Dermis microvascular lymphatic vessel endothelial cell (primary cell): ENCODE results near the gene ULBP3. TPM values are rescaled to one million over a fixed set of nuclear protein-coding genes. Genes with fewer than 3 reads are reported as not detected.
"Not testable (repeated sequence)": the region's sequence is repeated elsewhere in the genome, so short reads cannot be mapped to it uniquely, and the experiment has no call there.

Experiments
- DNase-seq, 2 donors: peaks; one replicate each; pipeline versions ENCODE4 v3.0.0 to v3.0.0-alpha.2; 2010; ENCODE audit warnings: low read depth in 2 of 2
- total RNA-seq: library from RNA; depleted of rRNA; stranded (reverse); fragments of >200 nt; gene quantifications from 2 replicates; pipeline ENCODE4 v1.2.1, GENCODE V29; 2014

ULBP3 gene
- total RNA-seq, 1 donor from 2014 or later: 3.9 TPM

DNA sequence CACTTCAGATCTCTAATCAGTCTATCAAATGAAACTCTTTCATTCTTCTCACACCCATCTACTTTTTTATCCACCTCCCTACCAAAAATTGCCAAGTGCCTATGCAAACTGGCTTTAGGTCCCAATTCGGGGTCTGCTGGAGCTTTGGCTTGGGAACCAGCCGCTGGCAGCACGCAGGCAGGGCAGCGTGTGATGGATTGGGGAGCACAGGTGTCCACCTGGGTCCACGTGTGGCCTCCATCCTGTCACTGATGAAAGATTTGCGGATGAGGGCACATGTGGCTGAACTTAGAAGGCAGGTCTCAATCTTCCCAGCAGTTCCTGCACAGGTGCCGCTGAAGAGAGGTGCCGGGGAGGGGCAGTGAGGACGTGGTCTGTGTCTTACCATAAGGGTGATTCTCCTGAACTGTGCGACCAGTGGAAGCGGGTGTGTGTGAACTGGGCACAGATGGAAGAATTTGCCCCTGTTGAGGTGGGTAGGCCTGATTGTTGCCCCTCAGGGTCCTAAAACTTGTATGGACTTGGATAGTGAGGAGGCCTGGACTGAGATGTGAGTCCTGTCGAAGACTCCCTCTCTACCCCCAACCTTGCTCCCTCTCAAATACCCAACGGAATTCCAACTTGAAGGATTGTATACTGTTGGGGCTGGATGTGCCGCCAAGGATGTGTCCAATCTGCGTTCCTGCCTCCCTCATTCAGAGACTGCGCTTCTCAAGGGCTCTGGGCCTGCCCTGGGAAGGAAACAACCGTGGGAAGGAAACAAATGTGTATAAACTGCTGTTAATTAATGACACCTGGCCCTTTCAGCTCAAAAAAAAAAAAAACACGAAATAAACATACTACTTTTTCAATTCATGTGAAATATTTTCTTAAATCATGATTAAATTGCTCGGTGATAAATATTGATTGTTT, 25.2 kb downstream of the ULBP3 start:
- no peak for DNase-seq

DNA sequence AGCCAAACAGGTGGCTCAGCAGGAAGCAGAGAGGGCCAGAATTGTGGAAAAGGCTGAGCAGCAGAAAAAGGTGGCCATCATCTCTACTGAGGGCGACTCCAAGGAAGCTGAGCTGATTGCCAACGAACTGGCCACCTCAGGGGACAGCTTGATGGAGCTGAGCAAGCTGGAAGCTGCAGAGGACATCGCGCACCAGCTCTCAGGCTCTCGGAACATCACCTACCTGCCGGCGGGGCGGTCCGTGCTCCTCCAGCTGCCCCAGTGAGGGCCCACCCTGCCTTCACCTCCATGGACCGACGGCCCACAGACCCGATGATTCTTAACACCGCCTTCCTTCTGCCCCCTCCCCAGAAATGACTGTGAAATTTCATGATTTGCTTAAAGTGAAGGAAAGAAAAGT, 25.8 kb downstream of the ULBP3 start:
- no peak for DNase-seq

DNA sequence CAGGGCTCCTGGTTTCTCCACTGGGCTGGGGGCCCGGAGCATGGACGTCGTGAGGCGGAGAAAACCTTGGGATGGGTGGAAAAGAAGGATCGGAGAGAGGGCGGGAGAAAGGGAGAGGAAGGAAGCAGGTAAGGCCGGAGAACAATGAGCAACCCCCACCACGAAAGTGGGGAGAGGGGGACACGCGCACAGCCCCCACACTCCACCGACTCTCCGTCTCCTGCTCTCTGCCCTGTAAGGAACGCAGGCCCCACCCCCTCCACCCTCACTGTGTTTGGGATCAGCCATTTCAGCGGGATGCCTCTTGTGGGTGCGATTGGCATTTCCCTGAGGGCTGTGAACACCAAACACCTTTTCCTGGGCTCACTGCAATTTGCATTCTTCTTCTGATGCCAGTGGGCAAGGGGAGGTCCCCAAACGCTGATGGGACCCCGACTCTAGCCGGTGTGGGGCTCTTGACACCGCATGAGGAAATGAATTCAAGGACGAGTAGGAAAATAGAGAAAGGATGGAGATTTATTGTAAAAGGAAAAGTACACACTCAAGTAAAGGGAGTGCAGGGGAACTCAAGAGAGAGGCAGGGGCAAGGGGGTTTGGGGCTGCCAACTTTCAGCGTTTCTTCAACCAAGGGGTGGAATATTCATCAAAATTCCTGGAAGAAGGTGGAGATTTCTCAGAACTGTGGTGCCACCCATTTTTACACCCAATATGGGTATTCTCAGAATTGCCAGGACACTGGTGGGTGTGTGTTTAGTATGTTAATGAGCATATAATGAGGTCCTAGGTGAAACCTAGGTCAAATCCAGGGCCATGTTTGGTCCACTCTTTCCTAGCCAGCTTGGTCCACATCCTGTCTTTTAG, 30.5 kb downstream of the ULBP3 start:
- no peak for DNase-seq

DNA sequence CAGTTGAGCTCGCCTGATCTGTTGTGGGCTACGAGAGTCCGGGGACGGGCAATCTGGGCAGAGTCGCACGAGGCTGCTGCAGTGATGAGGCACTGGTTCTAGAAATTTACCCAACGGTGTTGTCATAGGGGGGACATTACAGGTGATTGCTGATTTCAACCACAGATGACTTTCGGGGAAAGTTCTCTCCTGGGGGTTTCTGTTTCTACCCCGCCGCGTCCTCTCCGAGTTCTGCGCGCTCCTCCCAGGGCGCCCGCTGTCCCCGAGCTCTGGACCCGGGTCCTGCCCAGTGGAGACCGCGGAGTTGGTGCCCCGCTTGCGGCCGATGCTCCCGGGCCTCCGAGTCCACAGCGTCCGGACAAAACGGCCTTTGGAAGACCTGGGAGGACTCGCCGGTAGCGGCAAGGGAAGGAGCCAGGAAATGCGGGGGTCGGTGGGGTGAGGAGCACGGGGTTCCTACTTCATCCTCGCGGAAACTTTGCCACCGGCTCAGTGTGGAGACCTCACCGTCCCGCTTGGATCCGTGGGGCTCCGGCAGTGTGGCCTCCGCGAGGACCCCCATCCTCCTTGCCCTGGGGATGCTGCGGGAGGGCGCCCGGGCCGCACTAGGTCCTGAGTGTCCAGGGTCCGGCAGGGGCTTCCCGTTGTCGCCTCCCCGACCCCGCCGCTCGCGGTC, 31.3 kb downstream of the ULBP3 start:
- no peak for DNase-seq

DNA sequence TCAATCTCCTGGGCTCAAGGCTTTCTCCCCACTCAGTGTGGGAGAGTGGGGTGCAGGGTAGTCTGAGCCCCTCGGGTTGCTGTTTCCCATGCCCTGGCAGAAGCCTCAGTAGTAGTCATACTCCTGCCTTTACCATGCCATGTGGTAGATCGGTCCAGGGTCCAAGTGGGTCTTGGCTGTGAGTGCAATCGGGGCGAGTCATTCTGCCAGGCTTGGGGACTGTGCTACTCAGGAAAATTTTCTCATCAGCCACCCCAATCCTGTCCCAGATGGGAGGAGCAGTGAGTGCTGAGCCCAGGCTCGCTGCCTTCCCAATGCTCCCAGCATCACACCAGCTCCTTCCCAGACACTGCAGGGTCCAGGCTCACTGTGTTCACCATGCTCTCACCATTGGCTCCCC, 32.8 kb downstream of the ULBP3 start:
- DNase-seq: no peak

DNA sequence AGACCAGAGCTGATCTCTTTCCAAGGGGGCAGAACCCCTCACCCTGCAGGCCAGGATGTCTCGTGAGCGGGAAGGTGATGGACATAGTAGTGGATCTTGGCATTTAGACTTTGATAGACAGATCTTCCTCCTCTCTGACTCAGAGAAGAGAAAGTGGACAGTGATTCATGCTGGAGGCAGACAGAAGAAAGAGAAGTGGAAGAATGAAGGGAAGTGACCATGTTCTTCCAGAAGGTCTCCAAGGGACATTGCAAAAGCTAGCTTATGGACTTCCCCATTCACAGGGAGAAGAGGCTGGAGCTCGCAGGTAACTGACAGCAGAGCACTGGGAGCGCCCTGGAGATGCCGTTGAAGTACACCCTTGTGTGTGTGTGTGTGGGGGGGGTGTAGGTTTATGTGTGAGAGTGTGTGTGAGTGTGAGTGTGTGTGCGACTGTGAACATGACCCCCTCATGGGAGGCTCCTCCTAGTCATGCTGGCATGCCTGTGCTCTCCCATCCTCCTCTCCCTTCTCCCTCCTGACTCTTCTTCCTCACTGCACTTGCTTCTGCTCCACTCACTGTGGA, 35.6 kb downstream of the ULBP3 start:
- DNase-seq: no peak

DNA sequence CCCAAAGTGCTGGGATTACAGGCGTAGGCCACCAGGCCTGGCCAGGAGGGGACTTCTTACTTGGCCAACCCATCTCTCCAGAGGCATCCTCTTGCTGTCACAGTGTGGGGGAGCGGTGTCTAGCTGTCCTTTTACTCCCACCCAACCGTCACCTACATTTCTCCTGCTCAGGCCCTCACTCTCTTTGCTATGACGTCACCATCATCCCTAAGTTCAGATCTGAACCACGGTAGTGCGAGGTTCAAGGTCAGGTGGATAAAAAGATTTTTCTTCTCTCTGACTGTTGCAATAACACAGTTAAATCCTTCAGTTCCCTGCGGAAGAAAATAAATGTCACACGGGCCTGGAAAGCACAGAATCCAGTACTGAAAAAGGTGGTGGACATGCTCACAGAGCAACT, 36.3 kb downstream of the ULBP3 start:
- no peak for DNase-seq

DNA sequence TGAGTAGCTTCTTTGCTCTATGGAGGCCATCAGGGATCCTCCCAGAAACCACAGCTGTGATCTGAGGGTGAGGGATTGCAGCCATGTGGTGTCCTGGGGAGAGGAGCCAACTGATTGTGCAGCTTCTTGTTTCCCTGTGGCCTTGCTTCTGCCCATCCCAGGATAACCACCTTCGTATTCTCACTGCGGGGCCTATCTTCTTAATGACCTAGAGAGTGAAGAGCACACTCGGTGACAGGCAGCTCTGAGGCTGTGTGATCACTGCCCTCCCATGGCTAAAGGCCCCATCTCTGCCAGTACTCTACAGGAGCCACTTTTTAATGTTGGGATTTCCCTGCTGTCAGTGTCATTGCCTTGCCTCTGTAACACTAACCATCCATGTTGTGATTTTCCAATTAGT, 38.3 kb downstream of the ULBP3 start:
- no peak for DNase-seq

DNA sequence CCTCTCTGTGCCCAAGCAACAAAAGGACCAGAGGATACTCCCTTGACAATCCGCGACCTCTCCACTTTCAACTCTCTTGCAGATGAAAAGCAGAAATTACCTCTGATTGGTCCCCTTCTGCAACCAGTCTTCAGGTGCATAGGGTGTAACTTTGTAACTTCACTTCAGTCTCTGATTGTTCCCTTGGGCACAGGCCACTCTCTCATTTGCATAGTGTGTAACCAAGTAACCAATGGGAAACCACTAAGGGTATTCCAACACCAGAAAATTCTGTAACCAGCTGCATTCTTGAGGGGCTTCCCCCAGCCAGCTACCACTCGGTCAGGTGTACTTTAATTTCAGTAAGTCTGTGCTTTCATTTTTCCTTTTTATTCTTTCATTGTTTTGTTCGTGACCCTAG, 39.2 kb downstream of the ULBP3 start:
- DNase-seq: no peak

DNA sequence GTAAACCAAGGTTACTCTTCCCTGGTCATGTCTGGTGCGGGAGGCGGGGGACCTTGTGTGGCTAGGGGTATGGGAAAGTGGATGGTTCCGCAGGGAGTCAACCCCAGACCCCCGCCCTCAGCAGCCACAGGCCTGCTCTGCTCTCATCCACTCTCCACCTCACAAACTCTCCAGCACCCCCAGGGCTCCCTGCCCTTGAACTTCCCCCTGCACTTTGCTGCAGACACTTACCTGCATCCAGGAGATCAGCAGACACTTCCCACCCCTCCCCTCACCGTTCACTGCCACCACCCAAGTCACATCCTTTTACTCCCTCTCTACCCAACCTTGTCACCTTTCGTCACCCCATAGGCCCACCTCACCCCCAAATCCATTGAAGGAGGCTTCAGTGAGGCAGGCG, 39.6 kb downstream of the ULBP3 start:
- no peak for DNase-seq

DNA sequence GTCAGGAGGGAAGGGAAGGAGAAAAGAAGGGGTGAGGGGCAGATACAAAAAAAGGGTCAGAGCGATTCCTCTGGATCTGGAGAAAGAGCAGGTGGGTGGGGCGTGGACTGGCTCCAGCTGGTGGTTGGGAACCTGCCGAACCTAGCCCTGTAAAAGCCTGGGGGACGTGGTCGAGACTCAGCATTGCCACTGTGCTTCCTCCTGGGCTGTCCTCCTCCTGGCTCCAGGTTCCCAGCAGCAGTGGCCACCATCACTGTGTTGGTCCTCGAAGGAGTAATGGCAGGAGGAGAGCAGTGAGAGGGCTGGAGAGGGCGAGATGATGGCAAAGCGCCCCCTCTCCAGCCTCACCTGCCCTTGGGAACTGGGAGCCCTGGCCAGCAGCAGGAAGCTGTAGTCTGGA, 40.1 kb downstream of the ULBP3 start:
- no peak for DNase-seq

DNA sequence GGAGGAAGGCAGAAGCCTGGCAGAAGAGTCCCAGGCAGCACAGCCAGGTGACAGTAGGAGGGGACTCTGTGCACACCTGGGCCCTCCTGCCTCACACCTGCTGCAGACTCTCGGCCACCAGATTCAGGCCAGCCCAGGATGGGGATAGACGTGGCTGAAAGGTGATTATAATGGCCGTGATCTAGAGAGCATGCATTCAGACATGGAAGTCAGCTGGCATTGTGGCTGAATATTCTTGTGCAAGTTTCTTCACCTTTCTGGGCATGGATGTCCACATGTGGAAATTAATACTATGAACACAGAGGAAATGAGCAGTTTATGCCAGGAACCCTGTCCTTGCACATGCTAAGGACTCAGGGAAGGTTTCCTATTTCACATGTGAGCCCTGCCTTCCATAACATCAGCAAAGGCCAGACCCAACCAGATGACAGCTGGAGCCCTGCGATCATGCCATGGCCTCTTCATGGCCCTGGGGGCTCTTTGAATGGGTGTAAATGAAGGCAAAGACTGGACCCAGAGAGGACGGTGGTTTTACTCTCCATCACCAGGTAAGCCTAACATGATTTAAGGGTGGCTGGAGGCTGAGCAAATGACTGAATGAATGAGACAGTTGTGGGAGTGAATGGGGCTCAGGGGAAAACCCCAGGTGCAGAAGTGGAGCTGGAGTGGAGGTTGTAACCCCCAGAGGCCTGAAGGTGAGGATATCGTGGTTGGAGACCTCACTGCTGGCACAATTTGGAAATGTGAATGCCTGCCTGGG, 40.9 kb downstream of the ULBP3 start:
- no peak for DNase-seq

DNA sequence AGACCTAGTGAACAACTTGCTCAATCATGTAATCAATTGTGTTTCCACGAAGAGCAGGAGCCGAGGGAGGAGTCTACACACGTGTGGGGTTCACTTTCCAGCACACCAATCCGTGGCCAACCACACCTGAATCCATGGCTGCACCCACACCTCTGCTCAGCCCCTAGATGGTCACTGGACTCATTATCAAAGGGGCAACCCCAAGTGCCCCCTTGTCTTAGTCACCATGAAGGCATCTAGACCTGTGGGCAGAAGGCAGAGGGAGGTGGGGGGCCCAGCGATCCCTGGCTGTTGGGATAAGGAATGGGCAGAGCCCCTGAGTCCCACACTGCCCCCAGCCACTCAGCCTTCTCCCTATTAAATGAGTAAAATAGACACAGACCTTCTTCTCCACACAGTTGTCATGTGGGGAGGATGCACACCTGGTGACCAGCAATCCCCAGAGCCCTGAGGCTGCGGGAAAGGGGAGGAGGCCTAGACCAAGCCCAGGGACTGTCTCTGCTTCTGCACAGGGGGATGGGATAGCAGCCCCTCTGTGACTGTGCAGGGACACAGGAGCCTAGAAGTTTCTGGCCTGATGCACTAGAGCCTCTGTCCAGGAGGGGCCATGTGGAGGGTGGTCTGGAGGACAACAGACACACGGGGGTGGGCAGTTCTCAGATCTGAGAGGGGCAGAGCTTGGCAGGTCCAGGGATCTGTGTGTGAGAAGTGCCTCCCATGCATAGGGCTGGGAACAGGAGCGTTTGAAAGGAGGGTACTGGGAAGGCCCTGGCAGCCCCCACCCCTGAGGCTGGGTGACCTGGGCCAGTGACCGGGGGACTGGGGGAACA, 41.7 kb downstream of the ULBP3 start:
- no peak for DNase-seq

DNA sequence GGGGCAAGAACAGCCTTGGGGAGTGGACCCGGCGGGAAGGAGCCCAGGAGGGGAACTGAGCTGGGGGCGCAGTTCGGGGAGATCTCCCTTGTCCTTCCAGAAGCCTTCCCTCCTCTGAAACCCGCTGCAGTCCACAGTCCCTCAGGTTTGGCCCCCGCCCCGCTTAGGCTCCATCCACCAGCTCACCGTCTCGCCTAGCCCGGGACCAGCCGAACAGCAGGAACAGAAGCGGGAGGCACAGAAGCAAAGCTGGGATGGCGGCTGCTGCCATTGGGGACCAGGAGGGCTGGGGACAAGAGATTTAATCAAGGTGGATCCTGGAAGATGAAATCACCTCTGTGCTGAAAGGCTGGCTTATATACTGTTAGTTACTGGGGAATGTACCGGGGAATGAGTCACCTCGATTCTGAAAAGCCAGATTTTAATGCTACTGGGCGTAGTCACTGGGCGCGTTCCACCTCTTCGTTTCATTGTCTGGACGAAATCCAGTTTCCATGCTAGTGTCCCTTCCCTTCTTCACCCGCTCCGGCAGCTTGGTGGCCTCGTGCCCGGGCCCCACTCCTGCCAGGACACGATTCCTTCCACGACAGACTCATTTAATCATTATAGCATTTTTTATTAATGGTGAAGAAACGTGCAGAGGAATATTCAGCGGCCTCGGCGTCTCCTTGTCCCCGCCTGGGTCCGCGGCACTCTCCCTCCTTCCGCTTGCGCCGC, 43.6 kb downstream of the ULBP3 start, which contains the start of gene RAET1L:
TSS of gene RAET1L (minus strand) at position 332 of the 717 bp plus-strand sequence. CDS start at position 271, 61 bp downstream.
- DNase-seq: peak; percentile 7 to 53

DNA sequence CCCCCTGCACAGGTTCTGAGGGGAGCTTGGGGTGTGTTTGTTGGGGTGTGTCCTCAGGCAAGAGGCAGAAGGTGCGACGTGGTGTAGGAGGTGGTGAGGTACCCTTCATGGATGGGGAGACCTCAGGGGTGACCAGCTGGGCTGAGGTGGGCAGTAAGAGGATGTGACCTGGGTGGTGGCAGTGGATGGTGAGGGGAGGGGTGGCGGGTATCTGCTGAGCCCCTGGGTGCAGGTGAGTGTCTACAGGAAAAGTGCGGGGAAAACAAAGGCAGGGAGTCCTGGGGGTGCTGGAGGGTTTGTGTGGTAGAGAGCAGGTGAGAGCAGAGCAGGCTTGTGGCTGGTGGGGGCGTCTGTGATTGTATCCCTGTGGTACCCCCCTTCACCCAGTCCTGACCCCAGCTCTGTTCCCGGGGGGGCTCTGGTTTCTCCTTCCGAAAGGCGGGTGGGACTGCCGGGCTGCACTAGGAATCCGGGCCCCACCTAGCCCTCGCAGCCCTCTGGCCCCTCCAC, 44.2 kb downstream of the ULBP3 start:
- no peak for DNase-seq

DNA sequence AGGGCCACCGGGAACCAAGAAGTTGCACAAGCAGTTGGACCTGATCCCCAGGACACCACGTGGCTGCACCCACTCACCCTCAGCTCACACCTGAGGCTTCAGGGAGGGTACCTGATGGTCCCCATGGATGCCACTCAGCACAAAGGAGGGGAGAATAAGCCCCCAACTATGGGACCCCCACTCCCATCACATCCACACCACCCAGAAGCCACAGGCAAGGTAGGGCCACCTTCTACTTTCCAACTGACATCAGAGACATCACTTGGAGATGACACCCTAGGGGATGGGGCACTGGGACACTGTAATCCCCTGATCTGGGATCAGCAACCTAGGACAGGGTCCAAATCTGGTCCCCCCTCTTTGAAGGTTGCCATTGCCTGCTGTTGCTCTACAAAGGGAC, 44.9 kb downstream of the ULBP3 start:
- DNase-seq: not testable (repeated sequence)

DNA sequence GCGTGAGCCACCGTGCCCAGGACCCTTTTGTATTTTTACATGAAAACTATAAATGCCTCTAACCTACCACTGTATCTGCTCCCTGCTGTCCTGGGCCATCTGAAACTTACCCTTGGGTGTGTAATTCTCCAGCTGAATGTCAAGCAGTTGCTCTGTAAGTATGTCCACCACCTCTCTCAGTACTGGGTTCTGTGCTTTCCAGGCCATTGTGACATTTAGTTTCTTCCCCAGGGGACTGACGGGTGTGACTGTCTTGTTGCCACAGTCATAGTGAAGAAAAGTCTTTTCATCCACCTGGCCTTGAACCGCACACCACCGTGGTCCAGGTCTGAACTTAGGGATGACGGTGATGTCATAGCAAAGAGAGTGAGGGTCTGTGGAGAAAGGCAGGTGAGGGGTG, 47.1 kb downstream of the ULBP3 start:
- DNase-seq: not testable (repeated sequence)

DNA sequence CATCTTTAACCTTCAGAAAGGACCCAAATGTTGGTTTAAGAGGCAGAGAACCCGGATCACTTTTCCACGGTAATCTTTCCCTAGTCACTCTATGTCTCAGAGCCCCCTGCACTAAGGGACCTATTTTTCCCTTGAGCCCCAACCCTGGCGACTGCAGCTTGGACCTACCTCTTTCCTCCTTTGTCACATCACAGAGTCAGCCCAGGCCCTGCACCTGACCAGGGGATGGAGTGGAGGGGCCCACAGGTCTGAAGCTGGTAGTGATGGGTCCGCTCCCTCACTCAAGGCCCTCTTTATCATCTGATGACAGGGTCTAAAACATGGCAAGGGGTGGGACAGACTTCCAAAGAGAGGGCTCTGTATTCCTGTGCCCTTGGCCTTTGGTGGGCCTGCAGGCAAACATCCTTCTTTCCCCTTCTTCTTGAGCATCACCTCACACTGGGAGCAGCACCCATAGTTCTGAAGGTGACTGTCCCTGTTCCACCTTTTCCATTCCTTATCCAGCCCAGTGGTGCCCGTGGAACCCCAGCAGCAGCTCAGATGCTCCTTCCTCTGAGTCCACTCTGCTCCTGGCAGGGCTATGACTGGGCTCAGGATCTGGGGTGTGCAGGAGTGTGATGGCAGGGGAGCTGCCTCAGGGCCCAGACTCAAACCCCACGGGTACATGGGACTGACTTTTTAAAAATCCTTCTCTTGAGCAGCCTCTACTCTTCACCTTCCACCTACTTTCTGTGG, 49.9 kb downstream of the ULBP3 start:
- DNase-seq: no peak
